Epidermal melanocyte (primary cell): Measurements from ENCODE around the gene SMIM32.

Experiments
- DNase-seq: peaks from one replicate; pipeline ENCODE4 v3.0.0; 2011; ENCODE audit warnings: low spot score; ENCODE audit not compliant: insufficient read length

The SMIM32 gene

GRCh38 chr5:136186796-136187195 is 6.2 kb downstream of the SMIM32 start:
- DNase-seq = no peak

GRCh38 chr5:136185974-136186665 is 6.8 kb downstream of the SMIM32 start:
- no peak for DNase-seq

GRCh38 chr5:136182618-136183017 is 10.3 kb downstream of the SMIM32 start:
- no peak for DNase-seq

DNA sequence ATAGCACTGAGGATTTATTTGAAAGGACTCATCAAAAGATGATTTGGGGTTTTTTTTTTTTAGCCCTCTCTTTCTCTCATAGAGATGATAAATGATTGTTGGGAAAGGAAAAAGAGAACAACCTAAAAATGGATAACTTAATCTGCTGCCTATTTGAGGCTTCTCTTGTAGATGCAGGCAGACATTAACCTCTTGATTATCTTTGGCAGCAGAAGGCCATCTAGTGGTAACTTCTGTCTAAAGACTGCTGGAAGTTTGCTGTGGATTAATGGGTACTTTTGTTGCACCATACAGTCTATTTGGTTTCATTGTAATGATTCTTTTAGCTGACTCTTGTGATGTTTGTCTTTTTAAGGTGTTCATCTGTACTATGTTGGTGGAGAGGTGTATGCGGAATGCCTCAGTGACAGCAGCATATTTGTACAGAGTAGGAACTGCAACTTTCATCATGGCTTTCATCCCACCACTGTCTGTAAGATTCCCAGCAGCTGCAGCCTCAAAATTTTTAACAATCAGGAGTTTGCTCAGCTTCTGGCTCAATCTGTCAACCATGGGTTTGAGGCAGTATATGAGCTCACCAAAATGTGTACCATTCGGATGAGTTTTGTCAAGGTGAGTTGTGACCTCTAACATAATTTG is 18.8 kb downstream of the SMIM32 start:
- DNase-seq = no peak

DNA sequence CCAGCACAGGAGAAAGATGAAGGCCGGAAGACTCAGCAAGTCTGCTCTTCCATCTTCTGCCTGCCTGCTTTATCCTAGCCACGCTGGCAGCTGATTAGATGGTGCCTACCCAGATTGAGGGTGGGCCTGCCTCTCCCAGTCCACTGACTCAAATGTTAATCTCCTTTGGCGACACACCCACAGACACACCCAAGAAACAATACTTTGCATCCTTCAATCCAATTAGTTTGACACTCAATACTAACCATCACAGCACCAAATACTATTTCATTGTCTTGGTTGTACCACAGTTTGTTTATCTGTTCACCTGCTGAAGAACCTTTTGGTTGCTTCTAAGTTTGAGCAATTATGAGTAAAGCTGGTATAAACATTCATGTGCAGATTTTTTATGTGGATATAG is 23.7 kb downstream of the SMIM32 start:
- no peak for DNase-seq

GRCh38 chr5:136166909-136167308 is 26.1 kb downstream of the SMIM32 start:
- DNase-seq = no peak

DNA sequence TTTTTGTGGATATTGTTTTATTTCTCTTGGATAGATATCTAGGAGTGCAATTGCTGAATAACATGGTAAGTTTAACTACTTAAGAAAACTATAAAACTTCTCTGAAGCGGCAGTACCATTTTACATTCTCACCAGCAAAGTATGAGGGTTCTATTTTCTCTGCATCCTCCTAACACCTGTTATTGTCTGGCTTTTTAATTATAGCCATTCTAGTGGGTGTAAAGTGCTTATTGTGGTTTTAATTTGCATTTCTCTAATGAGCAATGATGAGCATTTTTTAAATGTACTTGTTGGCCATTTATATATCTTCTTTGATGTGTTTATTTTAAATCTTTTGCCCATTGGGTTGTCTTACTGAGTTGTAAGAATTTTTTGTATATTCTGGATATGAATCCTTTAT is 28.7 kb downstream of the SMIM32 start:
- DNase-seq = no peak

DNA sequence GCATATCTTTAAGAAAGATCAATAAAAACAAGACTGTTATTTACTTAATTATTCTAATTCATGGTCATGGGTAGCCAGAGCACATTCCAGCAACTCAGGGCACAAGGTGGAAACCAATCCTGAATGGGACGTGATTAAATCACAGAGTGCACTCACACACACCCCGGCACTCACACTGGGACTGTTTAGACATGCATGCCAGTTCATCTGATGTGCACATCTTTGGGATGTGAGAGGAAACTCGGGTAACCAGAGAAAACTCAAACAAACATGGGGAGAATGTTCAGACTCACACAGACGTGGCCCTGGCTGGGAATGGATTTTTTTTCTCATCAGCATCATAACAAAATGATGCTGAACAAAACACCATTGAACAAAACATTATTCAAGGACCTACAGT is 31.0 kb downstream of the SMIM32 start:
- DNase-seq = no peak

GRCh38 chr5:136159457-136159856 is 33.5 kb downstream of the SMIM32 start:
- DNase-seq = no peak

DNA sequence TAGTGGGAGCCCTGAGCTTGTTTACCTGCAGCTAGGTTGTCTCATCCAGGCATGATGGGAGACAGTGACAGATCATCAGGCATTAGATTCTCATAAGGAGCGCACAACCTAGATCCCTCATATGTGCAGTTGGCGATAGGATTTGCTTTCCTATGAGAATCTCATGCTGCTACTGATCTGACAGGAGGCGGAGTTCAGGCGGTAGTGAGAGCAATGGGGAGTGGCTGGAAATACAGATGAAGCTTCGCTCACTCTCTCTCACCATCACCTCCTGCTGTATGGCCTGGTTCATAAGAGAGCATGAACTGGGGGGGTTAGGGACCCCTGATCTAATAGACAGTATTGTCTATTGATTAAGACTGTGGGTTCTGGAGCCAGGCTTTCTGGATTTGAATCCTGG is 35.4 kb downstream of the SMIM32 start:
- no peak for DNase-seq

DNA sequence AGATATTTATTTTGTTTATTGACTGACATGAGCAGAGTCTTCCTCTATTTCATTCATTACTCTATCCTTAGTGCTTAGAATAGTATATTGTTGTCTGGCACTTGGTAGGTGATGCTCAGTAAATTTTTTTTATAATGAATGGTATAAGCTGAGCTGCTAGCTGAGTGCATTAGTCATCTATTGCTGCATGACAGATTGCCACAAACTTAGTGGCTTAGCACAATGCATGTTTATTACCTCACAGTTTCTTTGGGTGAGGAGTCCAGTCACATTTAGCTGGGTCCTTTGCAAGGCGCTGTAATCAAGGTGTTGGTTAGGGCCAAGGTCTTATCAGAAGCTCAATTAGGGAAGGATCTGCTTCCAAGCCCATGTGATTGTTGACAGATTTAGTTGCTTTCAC is 37.2 kb downstream of the SMIM32 start:
- DNase-seq = no peak

DNA sequence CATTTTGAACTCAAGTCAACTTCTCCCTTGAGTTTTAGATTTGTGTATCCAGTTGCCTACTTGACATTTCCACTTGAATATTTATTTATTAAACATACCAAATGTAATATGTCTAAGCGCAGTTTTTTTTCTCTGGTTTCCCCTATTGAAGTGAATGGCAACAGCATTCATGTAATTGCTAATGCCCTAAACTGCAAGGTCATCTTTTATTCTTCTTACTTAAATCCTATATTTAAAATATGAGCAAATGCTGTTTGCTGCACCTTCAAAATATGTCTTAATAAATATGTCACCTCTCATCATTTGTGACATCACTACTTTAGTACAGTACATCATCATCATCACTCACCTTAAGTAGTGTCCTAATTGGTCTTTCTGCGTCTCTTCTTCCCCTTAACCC is 37.9 kb downstream of the SMIM32 start:
- no peak for DNase-seq

DNA sequence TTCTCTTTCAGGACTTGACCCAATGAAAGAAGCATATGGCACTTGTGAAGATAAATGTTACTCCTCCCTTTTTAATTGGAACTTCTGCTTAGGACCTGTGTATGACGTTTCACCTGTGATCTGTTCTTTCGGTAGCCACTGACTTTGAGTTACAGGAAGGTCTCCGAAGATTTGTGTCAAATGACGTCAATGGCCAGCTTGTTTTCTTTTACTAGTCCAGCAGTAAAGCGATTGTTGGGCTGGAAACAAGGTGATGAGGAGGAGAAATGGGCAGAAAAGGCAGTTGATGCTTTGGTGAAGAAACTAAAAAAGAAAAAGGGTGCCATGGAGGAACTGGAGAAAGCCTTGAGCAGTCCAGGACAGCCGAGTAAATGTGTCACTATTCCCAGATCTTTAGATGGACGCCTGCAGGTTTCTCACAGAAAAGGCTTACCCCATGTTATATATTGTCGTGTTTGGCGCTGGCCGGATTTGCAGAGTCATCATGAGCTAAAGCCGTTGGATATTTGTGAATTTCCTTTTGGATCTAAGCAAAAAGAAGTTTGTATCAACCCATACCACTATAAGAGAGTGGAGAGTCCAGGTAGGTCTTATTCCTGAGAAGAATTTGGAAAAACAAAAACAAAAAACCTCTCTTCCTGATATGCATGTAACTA is 39.3 kb downstream of the SMIM32 start:
- DNase-seq = no peak

DNA sequence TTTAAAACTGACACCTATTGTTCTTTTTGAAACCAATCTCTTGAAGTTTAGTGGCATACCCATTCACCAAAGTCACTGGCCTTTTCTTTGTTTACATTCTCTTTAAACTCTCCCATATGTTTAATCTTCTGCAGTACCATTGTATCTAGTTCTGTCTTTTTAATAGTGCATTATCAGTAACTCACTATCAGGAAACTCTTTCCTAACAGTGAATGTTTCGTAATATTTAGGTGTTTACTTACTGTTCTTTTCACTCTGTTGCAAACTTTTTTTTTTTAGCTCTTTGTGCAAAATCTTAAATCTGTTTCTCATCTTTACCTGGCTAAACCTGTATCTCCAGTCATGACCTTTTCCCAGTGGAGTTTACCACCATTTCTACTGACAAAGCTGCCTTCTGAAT is 43.1 kb downstream of the SMIM32 start:
- DNase-seq = no peak

DNA sequence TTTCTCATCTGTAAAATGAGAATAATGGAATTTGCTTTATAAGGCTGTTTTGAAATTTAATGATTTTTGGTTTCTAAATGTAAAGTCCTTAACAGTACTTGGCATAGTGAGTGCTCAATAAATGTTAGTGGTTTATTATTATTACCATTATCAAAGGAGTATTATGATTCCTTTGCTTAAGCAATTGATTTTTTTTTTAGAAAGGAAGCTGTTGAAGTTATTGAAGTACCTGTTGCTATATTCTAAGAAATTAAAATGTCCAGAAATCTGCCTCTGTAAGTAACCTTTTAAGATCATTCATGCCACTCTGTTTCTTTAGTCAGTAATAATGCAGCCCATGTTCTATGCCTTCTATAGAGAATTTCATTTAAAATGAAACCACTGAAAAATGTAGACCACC is 45.3 kb downstream of the SMIM32 start:
- no peak for DNase-seq

- DNase-seq = no peak
Measured at GRCh38 chr5:136146201-136146600, 46.8 kb downstream of the SMIM32 start.

DNA sequence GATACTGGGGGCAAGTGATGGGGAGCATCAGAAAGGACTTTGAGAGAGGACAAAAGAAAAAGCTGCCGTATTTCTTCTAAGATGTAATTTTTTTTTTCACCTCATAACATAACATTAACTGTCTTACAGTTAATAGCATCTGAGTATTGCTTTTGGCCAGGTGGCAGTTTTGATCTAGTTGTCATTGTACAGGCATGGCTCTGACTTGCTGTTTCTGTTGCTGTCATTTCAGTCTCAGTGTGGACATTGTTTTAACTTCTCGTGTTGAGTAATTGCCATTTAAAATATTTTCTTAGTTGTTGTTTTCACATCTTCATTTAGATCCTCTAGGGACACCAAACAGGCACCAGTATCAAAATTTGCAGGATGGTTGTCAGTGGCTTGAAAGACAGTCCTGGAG is 47.9 kb downstream of the SMIM32 start:
- no peak for DNase-seq

- DNase-seq = no peak
Measured at GRCh38 chr5:136143763-136144162, 49.2 kb downstream of the SMIM32 start.

GRCh38 chr5:136143312-136143711 is 49.6 kb downstream of the SMIM32 start:
- no peak for DNase-seq

DNA sequence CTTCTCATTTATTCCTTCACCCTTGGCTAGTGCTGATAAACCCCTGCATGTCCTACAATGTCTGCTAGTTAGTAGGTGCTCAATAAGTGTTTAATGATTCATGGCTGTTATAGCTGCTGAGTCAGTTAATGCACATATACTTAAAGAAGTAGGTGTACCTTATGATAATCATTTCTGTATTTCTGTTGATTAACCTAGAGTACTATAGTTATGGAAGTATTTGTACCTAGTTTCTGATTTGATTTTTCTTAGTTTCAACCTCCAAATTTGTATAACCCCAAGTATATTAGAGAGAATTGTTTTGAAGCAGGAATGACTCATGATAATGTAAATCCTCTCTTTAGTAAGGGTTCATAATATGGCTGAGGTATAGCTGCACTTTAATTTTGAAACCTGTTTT is 51.4 kb downstream of the SMIM32 start:
- no peak for DNase-seq
